Ascending aorta (tissue), 2 donors: Measurements from ENCODE around the gene PAK2. TPM values are rescaled to one million over a fixed set of nuclear protein-coding genes. Genes with fewer than 3 reads are reported as not detected.
"Not testable (repeated sequence)": the region's sequence is repeated elsewhere in the genome, so short reads cannot be mapped to it uniquely, and the experiment has no call there.

Experiments used
- DNase-seq, 2 donors: peaks; one replicate each; pipeline ENCODE4 v3.0.0-alpha.2; 2019; ENCODE audit warnings: low spot score in 2 of 2
- H3K27ac ChIP-seq, 2 donors: fragments of 200-600 bp; sonication (generic); one replicate each; pipeline ENCODE4 v1.5.1; 2016 to 2017; ENCODE audit warnings: mild to moderate bottlenecking in 1 of 2
- H3K27me3 ChIP-seq: fragments of 200-600 bp; sonication (generic); one replicate; pipeline ENCODE4 v1.5.1; 2017
- H3K36me3 ChIP-seq, 2 donors: fragments of 200-600 bp; sonication (generic); one replicate each; pipeline ENCODE4 v1.5.1; 2016
- H3K4me1 ChIP-seq, 2 donors: fragments of 200-600 bp; sonication (generic); one replicate each; pipeline ENCODE4 v1.5.1; 2016 to 2017; ENCODE audit warnings: mild to moderate bottlenecking in 1 of 2
- H3K4me3 ChIP-seq, 2 donors: fragments of 200-600 bp; sonication (generic); one replicate each; pipeline ENCODE4 v1.5.1; 2016 to 2017; ENCODE audit warnings: mild to moderate bottlenecking in 1 of 2
- H3K9me3 ChIP-seq, 2 donors: fragments of 200-600 bp; sonication (generic); one replicate each; pipeline ENCODE4 v1.5.1; 2016
- intact Hi-C: fragments of 100-400 bp; cut with DNase I; formaldehyde crosslinking; loops from one replicate; pipeline ENCODE4 v1.15.1; 2023
- total RNA-seq: library from RNA; depleted of rRNA; stranded (reverse); fragments of >200 nt; gene quantifications from one replicate; pipeline ENCODE4 v1.1.0, GENCODE V29; 2016
- TF ChIP-seq, protein P1 (sequence below), 3 experiments: fragments of 200-600 bp in 2 of 3; fragments of 450-650 bp in 1 of 3; sonication (generic) in 2 of 3; IDR thresholded peaks; one replicate each; pipeline ENCODE4 v1.5.1; 2016 to 2019; ENCODE audit warnings: antibody characterized with exemption in 3 of 3, mild to moderate bottlenecking in 1 of 3, moderate library complexity in 1 of 3

Gene PAK2
- total RNA-seq, 1 donor from 2014 or later: 24.4 TPM

DNA sequence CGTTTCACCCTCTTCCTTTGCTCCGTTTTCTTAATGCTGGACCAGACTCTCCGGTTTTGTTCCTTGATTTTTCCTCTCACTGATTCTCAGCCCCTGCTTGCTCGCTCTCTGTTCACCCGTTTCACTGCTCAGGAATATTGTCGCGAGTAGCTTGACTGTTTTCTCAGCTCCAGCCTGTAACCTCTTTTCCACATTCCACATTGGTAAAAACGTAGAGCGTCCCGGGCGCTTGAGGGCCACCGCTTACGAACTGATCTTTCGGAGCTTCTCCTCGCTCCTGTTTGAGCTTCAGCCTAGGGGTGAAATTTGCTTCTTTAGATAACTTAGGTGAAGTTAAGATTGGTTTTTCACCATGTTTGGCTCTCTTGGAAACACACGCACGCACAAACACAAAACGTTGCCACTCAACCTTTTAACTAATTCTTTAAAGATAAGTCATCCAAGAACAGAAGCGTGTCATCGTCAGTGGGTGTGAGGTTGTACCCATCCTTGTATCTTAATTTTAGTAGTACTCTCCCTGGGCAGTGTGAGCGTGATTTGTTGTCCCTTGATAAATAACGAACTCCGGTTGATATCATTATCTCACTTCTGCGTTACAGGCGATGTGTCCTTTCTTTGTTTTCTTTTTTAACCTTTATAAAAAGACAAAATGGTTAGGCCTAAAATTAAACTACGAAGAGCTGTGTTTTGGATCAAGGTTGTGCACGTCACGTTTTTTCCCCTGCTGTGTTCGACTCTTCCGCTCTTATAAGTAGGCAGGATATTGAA, 1.0 kb downstream of the PAK2 start:
- TF ChIP-seq, protein P1, sequence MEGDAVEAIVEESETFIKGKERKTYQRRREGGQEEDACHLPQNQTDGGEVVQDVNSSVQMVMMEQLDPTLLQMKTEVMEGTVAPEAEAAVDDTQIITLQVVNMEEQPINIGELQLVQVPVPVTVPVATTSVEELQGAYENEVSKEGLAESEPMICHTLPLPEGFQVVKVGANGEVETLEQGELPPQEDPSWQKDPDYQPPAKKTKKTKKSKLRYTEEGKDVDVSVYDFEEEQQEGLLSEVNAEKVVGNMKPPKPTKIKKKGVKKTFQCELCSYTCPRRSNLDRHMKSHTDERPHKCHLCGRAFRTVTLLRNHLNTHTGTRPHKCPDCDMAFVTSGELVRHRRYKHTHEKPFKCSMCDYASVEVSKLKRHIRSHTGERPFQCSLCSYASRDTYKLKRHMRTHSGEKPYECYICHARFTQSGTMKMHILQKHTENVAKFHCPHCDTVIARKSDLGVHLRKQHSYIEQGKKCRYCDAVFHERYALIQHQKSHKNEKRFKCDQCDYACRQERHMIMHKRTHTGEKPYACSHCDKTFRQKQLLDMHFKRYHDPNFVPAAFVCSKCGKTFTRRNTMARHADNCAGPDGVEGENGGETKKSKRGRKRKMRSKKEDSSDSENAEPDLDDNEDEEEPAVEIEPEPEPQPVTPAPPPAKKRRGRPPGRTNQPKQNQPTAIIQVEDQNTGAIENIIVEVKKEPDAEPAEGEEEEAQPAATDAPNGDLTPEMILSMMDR (IDR thresholded peaks at IDR 0.05): no peak
- no peaks in the 10 kb centered on the region for H3K9me3 ChIP-seq
- H3K27ac ChIP-seq: peak overlapping the region; percentile 98 to 99
- H3K27me3 ChIP-seq: no peaks in the 10 kb centered on the region
- no peak for DNase-seq
- H3K4me1 ChIP-seq: peaks cover 4 to 12% of the 10 kb centered on the region in 2 donors
- H3K4me3 ChIP-seq: peak overlapping the region; percentile 80 to 92
- intact Hi-C loops: loop anchor here (1.0 to 5.0 kb wide), 3 partner anchors 127 to 1298 kb away; partner anchors contain the start of genes ACAP2, RNF168 and SENP5
- H3K36me3 ChIP-seq: no peaks in the 10 kb centered on the region

DNA sequence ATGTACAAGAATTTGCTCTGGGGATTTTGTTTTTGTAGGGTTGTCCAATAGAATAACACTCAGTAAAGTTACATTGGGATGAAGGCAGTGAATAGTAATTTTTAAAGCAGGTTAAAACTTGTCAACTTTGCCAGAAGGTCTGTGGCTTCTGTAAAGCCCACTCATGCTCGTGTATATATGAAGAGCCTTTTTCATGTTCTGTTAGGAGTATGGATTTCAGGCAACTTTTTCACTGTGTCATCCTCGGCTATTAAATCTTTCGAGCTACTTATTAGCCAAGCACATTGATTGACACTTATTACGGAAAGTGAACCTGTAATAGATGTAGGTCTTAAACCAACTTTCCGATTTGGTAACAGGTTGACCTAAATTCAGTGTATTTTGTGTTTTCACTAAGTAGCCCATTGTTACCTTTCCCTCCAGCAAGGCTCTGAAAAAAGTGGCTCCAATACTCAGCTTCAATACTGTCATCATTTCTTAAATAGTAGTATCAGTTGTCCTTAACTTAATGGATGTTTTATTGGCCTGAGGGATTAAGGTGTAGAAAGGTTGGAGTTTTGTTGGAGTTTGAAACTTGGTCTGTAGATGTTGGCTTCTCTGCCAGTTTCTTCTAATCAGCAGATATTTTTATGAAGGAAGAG, 1.7 kb downstream of the PAK2 start:
- TF ChIP-seq, protein P1 (IDR thresholded peaks at IDR 0.05): no peak
- H3K4me1 ChIP-seq: peaks cover 4 to 12% of the 10 kb centered on the region in 2 donors
- intact Hi-C loops: loop anchor here (5.0 kb wide), 2 partner anchors 239 to 1299 kb away; partner anchors contain the start of genes ACAP2 and RNF168

DNA sequence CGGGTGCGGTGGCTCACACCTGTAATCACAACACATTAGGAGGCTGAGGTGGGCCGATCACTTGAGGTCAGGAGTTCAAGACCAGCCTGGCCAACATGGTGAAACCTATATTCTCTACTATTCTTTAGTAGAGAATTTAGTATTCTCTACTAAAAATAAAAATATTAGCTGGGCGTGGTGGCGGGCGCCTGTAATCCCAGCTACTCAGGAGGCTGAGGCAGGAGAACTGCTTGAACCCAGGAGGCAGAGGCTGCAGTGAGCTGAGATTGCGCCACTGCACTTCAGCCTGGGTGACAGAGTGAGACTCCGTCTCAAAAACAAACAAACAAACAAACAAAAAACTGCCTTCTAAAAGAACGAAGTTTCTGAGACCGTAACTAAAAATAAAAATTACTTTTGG, 3.9 kb downstream of the PAK2 start:
- not testable (repeated sequence) for H3K4me3 ChIP-seq, DNase-seq, H3K27ac ChIP-seq, H3K36me3 ChIP-seq, H3K27me3 ChIP-seq, H3K9me3 ChIP-seq
- intact Hi-C loops: loop anchor here (5.0 kb wide), 2 partner anchors 241 to 1301 kb away; partner anchors contain the start of genes ACAP2 and RNF168
- H3K4me1 ChIP-seq: peaks cover 4 to 12% of the 10 kb centered on the region in 2 donors

More for the DNA sequence above, 1.7 kb downstream of the PAK2 start:
- H3K27ac ChIP-seq: peak overlapping the region; percentile 98 to 99
- peak overlapping the region; percentile 80 to 92 for H3K4me3 ChIP-seq
- H3K9me3 ChIP-seq: no peaks in the 10 kb centered on the region
- DNase-seq: no peak
- H3K36me3 ChIP-seq: no peaks in the 10 kb centered on the region
- no peaks in the 10 kb centered on the region for H3K27me3 ChIP-seq

DNA sequence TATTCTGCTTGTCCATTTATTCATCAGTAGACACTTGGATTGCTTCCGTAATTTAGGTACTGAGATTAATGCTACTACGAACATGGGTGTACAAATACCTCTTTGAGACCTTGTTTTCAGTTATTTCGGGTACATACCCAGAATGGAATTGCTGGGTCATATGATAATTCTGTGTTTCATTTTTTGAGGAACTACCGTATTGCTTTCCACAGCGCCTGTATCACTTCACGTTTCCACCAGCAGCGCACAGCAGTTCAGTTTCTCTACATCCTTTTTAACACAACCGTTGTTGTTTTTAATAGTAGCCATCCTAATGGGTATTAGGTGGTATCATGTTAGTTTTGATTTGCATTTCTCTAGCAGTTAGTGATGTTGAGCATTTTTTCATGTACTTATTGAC, 9.5 kb downstream of the PAK2 start:
- H3K27me3 ChIP-seq: no peaks in the 10 kb centered on the region
- no peak for DNase-seq
- H3K27ac ChIP-seq: no peak overlapping the region
- H3K36me3 ChIP-seq: no peaks in the 10 kb centered on the region
- intact Hi-C loops: no loop called here
- H3K4me1 ChIP-seq: no peaks in the 10 kb centered on the region
- TF ChIP-seq, protein P1 (IDR thresholded peaks at IDR 0.05): no peak
- H3K4me3 ChIP-seq: no peak overlapping the region
- H3K9me3 ChIP-seq: no peaks in the 10 kb centered on the region

DNA sequence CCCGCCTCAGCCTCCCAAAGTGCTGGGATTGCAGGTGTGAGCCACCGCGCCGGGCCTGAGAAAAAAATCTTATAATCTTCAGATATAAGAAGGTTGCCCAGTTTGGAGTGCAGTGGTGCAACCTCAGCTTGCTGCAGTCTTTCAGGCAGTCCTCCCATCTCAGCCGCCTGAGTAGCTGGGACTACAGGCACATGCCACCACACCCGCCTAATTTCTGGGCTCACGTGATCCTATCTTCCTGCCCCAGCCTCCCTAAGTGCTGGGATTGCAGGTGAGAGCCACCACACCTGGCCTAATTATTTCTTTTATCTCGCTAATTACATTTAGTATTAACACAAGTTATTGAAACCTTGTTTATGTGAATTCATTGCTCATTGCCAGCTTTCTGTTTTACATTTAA, 13.5 kb downstream of the PAK2 start:
- intact Hi-C loops: no loop called here
- H3K4me1 ChIP-seq: no peaks in the 10 kb centered on the region

More for the DNA sequence above, 13.5 kb downstream of the PAK2 start:
- H3K4me3 ChIP-seq: no peak overlapping the region
- DNase-seq: no peak
- H3K9me3 ChIP-seq: peaks cover 7 to 10% of the 10 kb centered on the region in 2 donors
- H3K27me3 ChIP-seq: no peaks in the 10 kb centered on the region
- TF ChIP-seq, protein P1 (IDR thresholded peaks at IDR 0.05): no peak
- peaks cover 2 to 12% of the 10 kb centered on the region in 2 donors for H3K36me3 ChIP-seq
- H3K27ac ChIP-seq: no peak overlapping the region
